Suprapubic skin (tissue), 4 donors: ENCODE results near the gene GPR33. TPM values are rescaled to one million over a fixed set of nuclear protein-coding genes. Genes with fewer than 3 reads are reported as not detected.

Source experiments
- DNase-seq, 2 donors: peaks; one replicate each; pipeline ENCODE4 v3.0.0-alpha.2; 2019; ENCODE audit warnings: low spot score in 2 of 2
- H3K27ac ChIP-seq: fragments of 200-600 bp; sonication (generic); one replicate; pipeline ENCODE4 v1.5.1; 2019
- H3K27me3 ChIP-seq: fragments of 200-600 bp; sonication (generic); one replicate; pipeline ENCODE4 v1.5.1; 2019
- H3K36me3 ChIP-seq: fragments of 200-600 bp; sonication (generic); one replicate; pipeline ENCODE4 v1.5.1; 2019
- H3K4me1 ChIP-seq: fragments of 200-600 bp; sonication (generic); one replicate; pipeline ENCODE4 v1.5.1; 2019
- H3K4me3 ChIP-seq: fragments of 200-600 bp; sonication (generic); one replicate; pipeline ENCODE4 v1.5.1; 2019; ENCODE audit warnings: mild to moderate bottlenecking
- H3K9me3 ChIP-seq: fragments of 200-600 bp; sonication (generic); one replicate; pipeline ENCODE4 v1.5.1; 2019
- CTCF ChIP-seq, 2 donors: fragments of 200-600 bp in 1 of 2; fragments of 450-650 bp in 1 of 2; sonication (generic) in 1 of 2; IDR thresholded peaks; one replicate each; pipeline ENCODE4 v1.5.1; 2016 to 2019; ENCODE audit warnings: antibody characterized with exemption in 2 of 2, mild to moderate bottlenecking in 1 of 2, moderate library complexity in 1 of 2
- EP300 ChIP-seq: sonication (generic); formaldehyde crosslinking; IDR thresholded peaks from one replicate; pipeline ENCODE4 v1.6.1; 2017; ENCODE audit warnings: antibody characterized with exemption
- POLR2A ChIP-seq, 2 donors: fragments of 450-650 bp; IDR thresholded peaks; one replicate each; pipeline ENCODE4 v1.6.1; 2017; ENCODE audit warnings: antibody characterized with exemption in 2 of 2, mild to moderate bottlenecking in 2 of 2, moderate library complexity in 2 of 2
- POLR2AphosphoS5 ChIP-seq, 3 donors: sonication (generic); formaldehyde crosslinking; IDR thresholded peaks; one replicate each; pipeline ENCODE4 v1.6.1; 2017; ENCODE audit warnings: antibody characterized with exemption in 3 of 3
- WGBS: methylation state at CpG from one replicate; pipeline ENCODE4 v1.1.5; 2018; 5-methylcytosine and 5-hydroxymethylcytosine counted together
- total RNA-seq, 4 donors: library from RNA; depleted of rRNA; stranded (reverse); fragments of >200 nt; gene quantifications; one replicate each; pipeline ENCODE4 v1.1.0, GENCODE V29; 2016

Gene GPR33
- total RNA-seq, 4 donors from 2014 or later = not detected

DNA sequence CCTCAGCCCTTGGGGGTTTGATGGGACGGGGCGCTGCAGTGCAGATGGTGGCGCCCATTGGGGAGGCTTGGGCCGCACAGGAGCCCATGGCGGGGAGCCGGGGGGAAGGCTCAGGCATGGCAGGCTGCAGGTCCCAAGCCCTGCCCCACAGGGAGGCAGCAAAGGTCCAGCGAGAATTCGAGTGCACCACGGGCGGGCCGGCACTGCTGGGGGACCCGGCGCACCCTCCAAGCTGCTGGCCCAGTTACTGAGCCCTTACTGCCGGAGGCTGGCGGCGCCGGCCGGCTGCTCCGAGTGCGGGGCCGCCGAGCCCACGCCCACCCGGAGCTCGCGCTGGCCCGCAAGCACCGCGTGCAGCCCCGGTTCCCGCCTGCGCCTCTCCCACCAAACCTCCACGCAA is 39.2 kb upstream of the GPR33 start:
- DNase-seq = no peak
- WGBS = no CpG with 5 or more reads among the region's 33 CpGs
- no peak for TF ChIP-seq EP300
- TF ChIP-seq CTCF (IDR thresholded peaks at IDR 0.05) = no peak
- no peak for TF ChIP-seq POLR2A (IDR thresholded peaks at IDR 0.05)
- TF ChIP-seq POLR2AphosphoS5 (IDR thresholded peaks at IDR 0.05) = no peak
- H3K4me3 ChIP-seq = no peak overlapping the region
- no peaks in the 10 kb centered on the region for H3K27me3 ChIP-seq
- H3K27ac ChIP-seq = no peak overlapping the region
- H3K36me3 ChIP-seq = no peaks in the 10 kb centered on the region
- no peaks in the 10 kb centered on the region for H3K4me1 ChIP-seq
- no peaks in the 10 kb centered on the region for H3K9me3 ChIP-seq

DNA sequence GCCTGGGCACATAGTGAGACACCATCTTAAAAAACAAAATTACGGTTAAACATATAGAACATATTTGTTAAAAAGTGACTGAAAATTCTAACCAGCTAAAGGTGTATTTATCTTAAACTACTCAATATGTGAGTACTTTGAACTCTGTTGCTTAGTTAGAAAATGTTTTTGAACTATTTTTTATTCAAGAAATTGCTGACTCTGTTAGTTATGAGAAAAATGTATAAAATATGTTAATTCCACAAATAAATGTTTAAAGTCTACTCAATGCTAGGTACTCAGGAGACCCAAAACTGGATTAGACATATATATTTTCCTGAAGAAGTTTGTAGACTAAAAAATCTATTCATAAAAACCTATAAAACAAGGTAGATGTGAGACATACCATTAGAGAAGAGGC is 23.0 kb upstream of the GPR33 start:
- Histone ChIP-seq H3K4me3 (no peak overlapping the region), H3K9me3 (no peaks in the 10 kb centered on the region), H3K4me1 (no peaks in the 10 kb centered on the region), H3K36me3 (no peaks in the 10 kb centered on the region), H3K27me3 (no peaks in the 10 kb centered on the region), H3K27ac (no peak overlapping the region)
- no peak for DNase-seq
- TF ChIP-seq POLR2A (IDR thresholded peaks at IDR 0.05) (no peak), EP300 (no peak), POLR2AphosphoS5 (IDR thresholded peaks at IDR 0.05) (no peak), CTCF (IDR thresholded peaks at IDR 0.05) (no peak)
- 91% methylated on average over 1 of the region's 1 CpG for WGBS

DNA sequence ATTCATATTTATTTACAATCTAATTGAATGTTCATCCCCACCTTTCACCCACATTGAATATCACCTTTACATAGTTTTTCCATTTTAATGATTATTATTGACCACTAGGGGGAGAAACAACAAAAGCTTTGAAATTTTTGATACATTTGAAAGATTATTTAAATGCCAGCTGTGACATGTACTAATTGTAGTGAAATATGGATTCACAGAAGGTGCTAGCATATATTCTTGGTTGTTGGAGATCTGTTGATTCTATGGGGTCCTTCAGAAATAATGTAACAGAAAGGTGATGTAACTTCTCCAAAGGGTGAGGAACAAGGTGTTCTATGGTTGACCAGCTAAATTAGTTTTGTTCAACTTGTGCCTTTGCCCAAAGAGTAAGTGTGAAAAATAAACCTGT is 22.4 kb upstream of the GPR33 start:
- no peaks in the 10 kb centered on the region for H3K36me3 ChIP-seq
- H3K4me1 ChIP-seq = peaks cover 3% of the 10 kb centered on the region
- H3K9me3 ChIP-seq = no peaks in the 10 kb centered on the region
- no peak for DNase-seq
- no peak overlapping the region for H3K4me3 ChIP-seq
- no peaks in the 10 kb centered on the region for H3K27me3 ChIP-seq
- peak; percentile 23 to 55 for TF ChIP-seq CTCF (IDR thresholded peaks at IDR 0.05)
- no peak for TF ChIP-seq POLR2AphosphoS5 (IDR thresholded peaks at IDR 0.05)
- H3K27ac ChIP-seq = no peak overlapping the region

GRCh38 chr14:31508135-31508534 is 20.3 kb upstream of the GPR33 start:
- TF ChIP-seq EP300 (no peak), POLR2A (IDR thresholded peaks at IDR 0.05) (no peak), POLR2AphosphoS5 (IDR thresholded peaks at IDR 0.05) (no peak)
- 71% methylated on average over 5 of the region's 5 CpGs for WGBS
- Histone ChIP-seq H3K4me3 (no peak overlapping the region), H3K27me3 (no peaks in the 10 kb centered on the region), H3K36me3 (no peaks in the 10 kb centered on the region), H3K4me1 (peaks cover 3% of the 10 kb centered on the region), H3K27ac (no peak overlapping the region), H3K9me3 (no peaks in the 10 kb centered on the region)
- DNase-seq = no peak

- Histone ChIP-seq H3K27ac (no peak overlapping the region), H3K4me3 (no peak overlapping the region), H3K9me3 (no peaks in the 10 kb centered on the region), H3K27me3 (no peaks in the 10 kb centered on the region), H3K4me1 (peaks cover 3% of the 10 kb centered on the region), H3K36me3 (no peaks in the 10 kb centered on the region)
- TF ChIP-seq POLR2A (IDR thresholded peaks at IDR 0.05) (no peak), POLR2AphosphoS5 (IDR thresholded peaks at IDR 0.05) (no peak), CTCF (IDR thresholded peaks at IDR 0.05) (no peak), EP300 (no peak)
- DNase-seq = no peak
- WGBS = 38% methylated on average over 1 of the region's 1 CpG
These were observed 17.6 kb upstream of the GPR33 start for GRCh38 chr14:31505411-31505810.

GRCh38 chr14:31501870-31502269 is 14.0 kb upstream of the GPR33 start:
- TF ChIP-seq POLR2AphosphoS5 (IDR thresholded peaks at IDR 0.05) = no peak
- no peak for TF ChIP-seq CTCF (IDR thresholded peaks at IDR 0.05)
- TF ChIP-seq POLR2A (IDR thresholded peaks at IDR 0.05) = no peak
- TF ChIP-seq EP300 = no peak
- Histone ChIP-seq H3K27ac (no peak overlapping the region), H3K27me3 (no peaks in the 10 kb centered on the region), H3K36me3 (no peaks in the 10 kb centered on the region), H3K9me3 (no peaks in the 10 kb centered on the region), H3K4me1 (peaks cover 3% of the 10 kb centered on the region), H3K4me3 (no peak overlapping the region)
- WGBS = 82% methylated on average over 2 of the region's 2 CpGs
- no peak for DNase-seq
